Glomerular visceral epithelial cell (primary cell): ENCODE measurements around the gene ADGRG3.

Experiments used
- DNase-seq: peaks from one replicate; pipeline ENCODE4 v3.0.0-alpha.2; 2016; ENCODE audit errors: extremely low spot score

The ADGRG3 gene

GRCh38 chr16:57630931-57631845 lies 36.9 kb upstream of the ADGRG3 start:
- no peak for DNase-seq

- no peak for DNase-seq
Observed at GRCh38 chr16:57632568-57632967, 35.5 kb upstream of the ADGRG3 start.

GRCh38 chr16:57633383-57634064 lies 34.6 kb upstream of the ADGRG3 start:
- DNase-seq = no peak

- peak; percentile 55 for DNase-seq
Observed at GRCh38 chr16:57634171-57634570, 33.9 kb upstream of the ADGRG3 start.

GRCh38 chr16:57635266-57636097 lies 32.6 kb upstream of the ADGRG3 start:
- no peak for DNase-seq

- no peak for DNase-seq
Observed at GRCh38 chr16:57636184-57636583, 31.9 kb upstream of the ADGRG3 start.

GRCh38 chr16:57637020-57637419 lies 31.1 kb upstream of the ADGRG3 start:
- DNase-seq = no peak

GRCh38 chr16:57637424-57637823 lies 30.7 kb upstream of the ADGRG3 start:
- no peak for DNase-seq

- DNase-seq = no peak
Observed at GRCh38 chr16:57637965-57638364, 30.1 kb upstream of the ADGRG3 start.

- no peak for DNase-seq
Observed at GRCh38 chr16:57638381-57638780, 29.7 kb upstream of the ADGRG3 start.

- DNase-seq = no peak
Observed at GRCh38 chr16:57639172-57639887, 28.8 kb upstream of the ADGRG3 start.

- no peak for DNase-seq
Observed at GRCh38 chr16:57640185-57640584, 27.9 kb upstream of the ADGRG3 start.

GRCh38 chr16:57640612-57641011 lies 27.5 kb upstream of the ADGRG3 start:
- DNase-seq = no peak

- no peak for DNase-seq
Observed at GRCh38 chr16:57642160-57643135, 25.7 kb upstream of the ADGRG3 start.

GRCh38 chr16:57643147-57643874 lies 24.8 kb upstream of the ADGRG3 start:
- peak; percentile 90 for DNase-seq

- no peak for DNase-seq
Observed at GRCh38 chr16:57643910-57644309, 24.2 kb upstream of the ADGRG3 start.

GRCh38 chr16:57644383-57645014 lies 23.6 kb upstream of the ADGRG3 start:
- DNase-seq = no peak

- no peak for DNase-seq
Observed at GRCh38 chr16:57645169-57645568, 22.9 kb upstream of the ADGRG3 start.
